Activated CD4-positive, alpha-beta memory T cell treated with anti-CD3 and anti-CD28 coated beads, Interleukin-2, amount 10 ng/mL, durations not matched to agents 7 days and 5 days (primary cell): ENCODE results near the gene ZNF324. TPM values are rescaled to one million over a fixed set of nuclear protein-coding genes. Genes with fewer than 3 reads are reported as not detected.
A peak's percentile ranks its signal among the peaks of the same experiment; 100 is the strongest.

Experiments
- CTCF ChIA-PET: fragments of 350-600 bp; sonication (Branson Sonifier 250); formaldehyde crosslinking; loops from one replicate; lab custom pipeline; 2021; ENCODE audit warnings: antibody characterized with exemption, inconsistent platforms; lab: Charles Lee
- POLR2A ChIA-PET: fragments of 350-600 bp; sonication (Branson Sonifier 250); formaldehyde crosslinking; loops from one replicate; lab custom pipeline; 2021; ENCODE audit warnings: antibody characterized with exemption; lab: Charles Lee
- DNase-seq: peaks from one replicate; pipeline ENCODE4 v3.0.0-alpha.2; 2020
- H3K27ac Mint-ChIP-seq: one replicate; pipeline ENCODE4 v1.8.0; 2021; ENCODE audit warnings: mild to moderate bottlenecking, mixed read lengths
- H3K27me3 Mint-ChIP-seq: one replicate; pipeline ENCODE4 v1.8.0; 2021; ENCODE audit warnings: mixed read lengths
- H3K36me3 Mint-ChIP-seq: one replicate; pipeline ENCODE4 v1.8.0; 2021; ENCODE audit warnings: low read depth, mixed read lengths
- H3K4me1 Mint-ChIP-seq: one replicate; pipeline ENCODE4 v1.8.0; 2021; ENCODE audit warnings: mixed read lengths
- H3K4me3 Mint-ChIP-seq: one replicate; pipeline ENCODE4 v1.8.0; 2021; ENCODE audit warnings: mild to moderate bottlenecking, mixed read lengths
- H3K9me3 Mint-ChIP-seq: one replicate; pipeline ENCODE4 v1.8.0; 2021; ENCODE audit warnings: mixed read lengths
- total RNA-seq, 2 experiments: library from RNA; stranded (reverse); gene quantifications; one replicate each; pipeline ENCODE4 v1.2.3, GENCODE V29; 2021

ZNF324 gene
- total RNA-seq, 2 experiments from 2014 or later, result 10.8 to 12.1 TPM

- Mint-ChIP-seq H3K27ac (peak overlapping the region; percentile 84), H3K9me3 (no peaks in the 10 kb centered on the region), H3K4me1 (peaks cover 40% of the 10 kb centered on the region), H3K27me3 (no peaks in the 10 kb centered on the region), H3K4me3 (peak overlapping the region; percentile 80), H3K36me3 (peaks cover 18% of the 10 kb centered on the region)
- ChIA-PET CTCF (interaction anchor here (1.0 to 2.1 kb wide), 18 partner anchors 10 to 134 kb away, joined by 3 to 33 read pairs (median 4); partner anchors contain the start of genes CHMP2A and UBE2M), POLR2A (interaction anchor here (0.8 to 2.5 kb wide), 12 partner anchors 12 to 330 kb away, joined by 3 to 13 read pairs (median 5); partner anchors contain the start of genes CHMP2A, TRIM28, UBE2M and ZNF274)
- no peak for DNase-seq
These were observed 46.4 kb downstream of the ZNF324 start for GRCh38 chr19:58513213-58513693.

DNA sequence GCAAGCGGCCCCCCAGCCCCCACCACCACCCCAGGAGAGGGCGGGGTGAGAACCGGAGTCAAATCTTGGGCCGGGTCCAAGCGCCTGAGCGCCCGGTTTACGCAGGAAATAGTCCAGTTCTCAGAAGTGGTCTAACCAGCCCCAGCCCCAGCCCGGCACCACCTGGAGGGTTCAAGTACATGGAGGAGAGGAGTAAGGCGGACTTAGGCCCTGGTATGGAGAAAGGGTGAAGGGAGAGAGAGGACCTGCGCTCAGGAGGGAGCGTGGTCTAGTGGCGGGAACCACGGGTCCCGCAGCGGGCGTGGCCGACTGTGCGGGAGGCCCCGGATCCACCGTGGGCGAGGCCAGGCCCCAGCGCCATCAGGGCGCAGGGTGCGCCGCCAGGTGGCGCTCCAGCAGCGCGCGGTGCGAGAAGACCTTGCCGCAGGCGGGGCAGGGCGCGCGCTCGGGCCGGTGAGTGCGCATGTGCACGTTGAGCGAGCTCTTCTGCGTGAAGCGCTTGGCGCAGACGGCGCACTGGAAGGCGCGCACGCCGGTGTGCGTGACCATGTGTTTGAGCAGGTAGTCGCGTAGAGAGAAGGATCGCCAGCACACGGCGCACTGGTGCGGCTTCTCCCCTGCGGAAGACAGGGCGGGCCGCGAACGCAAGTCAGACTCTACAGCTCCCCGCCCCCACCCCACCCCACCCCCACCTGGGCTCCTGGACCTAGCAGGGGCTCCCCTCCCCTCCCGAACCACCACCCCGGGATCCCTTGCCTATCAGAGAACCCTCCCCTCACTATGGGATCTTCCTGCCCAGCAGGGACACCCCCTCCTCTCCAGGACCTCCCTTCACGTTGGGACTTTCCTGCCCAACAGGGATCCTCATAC lies 47.0 kb downstream of the ZNF324 start:
- POLR2A ChIA-PET, result interaction anchor here (0.8 to 2.5 kb wide), 12 partner anchors 13 to 330 kb away, joined by 3 to 13 read pairs (median 5); partner anchors contain the start of genes CHMP2A, TRIM28, UBE2M and ZNF274
- peaks cover 23% of the 10 kb centered on the region for H3K36me3 Mint-ChIP-seq

DNA sequence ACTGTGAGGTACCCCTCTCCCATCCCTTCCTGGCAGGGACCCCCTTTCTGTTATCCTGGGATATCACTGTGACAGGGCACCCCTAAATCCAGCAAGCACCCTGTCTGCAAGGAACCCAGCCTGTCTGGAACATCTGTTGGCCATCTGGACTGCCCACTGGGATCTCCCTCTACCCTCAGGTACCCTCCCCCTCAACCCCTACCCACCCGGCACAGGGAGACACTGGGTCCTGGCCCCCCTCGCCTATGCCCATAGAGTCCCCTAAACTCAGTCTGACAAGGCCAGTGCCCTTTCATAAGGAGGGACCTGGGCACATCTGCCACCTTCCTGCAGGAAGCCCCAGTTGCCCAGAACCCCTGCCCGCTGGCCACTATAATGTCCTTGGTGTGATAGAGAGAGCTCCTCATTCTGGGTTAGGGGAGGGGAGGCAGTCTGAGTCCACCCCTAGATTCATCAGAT lies 47.7 kb downstream of the ZNF324 start:
- H3K27ac Mint-ChIP-seq, result peak overlapping the region; percentile 76
- POLR2A ChIA-PET, result interaction anchor here (1.0 to 2.5 kb wide), 10 partner anchors 15 to 331 kb away, joined by 3 to 13 read pairs (median 6); partner anchors contain the start of genes CHMP2A, TRIM28, UBE2M and ZNF274
- peaks cover 30% of the 10 kb centered on the region for H3K36me3 Mint-ChIP-seq
- H3K4me3 Mint-ChIP-seq, result peak overlapping the region; percentile 80
- no peaks in the 10 kb centered on the region for H3K27me3 Mint-ChIP-seq
- DNase-seq, result no peak
- H3K4me1 Mint-ChIP-seq, result peaks cover 48% of the 10 kb centered on the region
- CTCF ChIA-PET, result interaction anchor here (0.6 to 2.1 kb wide), 34 partner anchors 7 to 1049 kb away, joined by 3 to 33 read pairs (median 3); partner anchors contain the start of genes CHMP2A, TRIM28, UBE2M and ZNF132
- H3K9me3 Mint-ChIP-seq, result no peaks in the 10 kb centered on the region

More for the DNA sequence above, 47.0 kb downstream of the ZNF324 start:
- no peaks in the 10 kb centered on the region for H3K27me3 Mint-ChIP-seq
- CTCF ChIA-PET, result interaction anchor here (0.6 to 2.1 kb wide), 35 partner anchors 8 to 1049 kb away, joined by 3 to 33 read pairs (median 3); partner anchors contain the start of genes CHMP2A, TRIM28, UBE2M and ZNF132
- peak overlapping the region; percentile 84 for H3K27ac Mint-ChIP-seq
- H3K9me3 Mint-ChIP-seq, result no peaks in the 10 kb centered on the region
- DNase-seq, result peak; percentile 97
- peak overlapping the region; percentile 80 for H3K4me3 Mint-ChIP-seq
- peaks cover 46% of the 10 kb centered on the region for H3K4me1 Mint-ChIP-seq

GRCh38 chr19:58515259-58515658 lies 48.4 kb downstream of the ZNF324 start:
- Mint-ChIP-seq H3K9me3 (no peaks in the 10 kb centered on the region), H3K27me3 (no peaks in the 10 kb centered on the region), H3K27ac (peak overlapping the region; percentile 59), H3K36me3 (peaks cover 31% of the 10 kb centered on the region), H3K4me1 (peaks cover 53% of the 10 kb centered on the region), H3K4me3 (peak overlapping the region; percentile 28)
- POLR2A ChIA-PET, result interaction anchor here (1.2 to 2.5 kb wide), 3 partner anchors 16 to 60 kb away, joined by 3 to 13 read pairs (median 7); partner anchors contain the start of gene CHMP2A
- CTCF ChIA-PET, result no interaction called here
- no peak for DNase-seq

GRCh38 chr19:58516246-58516836 lies 49.5 kb downstream of the ZNF324 start:
- POLR2A ChIA-PET, result no interaction called here
- no peak for DNase-seq
- Mint-ChIP-seq H3K9me3 (no peaks in the 10 kb centered on the region), H3K4me3 (no peak overlapping the region), H3K36me3 (peaks cover 31% of the 10 kb centered on the region), H3K27ac (peak overlapping the region; percentile 59), H3K27me3 (no peaks in the 10 kb centered on the region), H3K4me1 (peaks cover 57% of the 10 kb centered on the region)
- CTCF ChIA-PET, result interaction anchor here (1.2 kb wide), 1 partner anchor 65 kb away, joined by 3 read pairs; no protein-coding TSS in a partner anchor

- ChIA-PET POLR2A (interaction anchor here (3.3 to 4.2 kb wide), 5 partner anchors 28 to 63 kb away, joined by 19 to 57 read pairs (median 43); partner anchors contain the start of genes CHMP2A, TRIM28 and UBE2M), CTCF (interaction anchor here (1.2 kb wide), 2 partner anchors 63 to 64 kb away, joined by 3 read pairs; no protein-coding TSS in a partner anchor)
- Mint-ChIP-seq H3K4me1 (peaks cover 60% of the 10 kb centered on the region), H3K36me3 (peaks cover 31% of the 10 kb centered on the region), H3K4me3 (peak overlapping the region; percentile 21), H3K27me3 (no peaks in the 10 kb centered on the region), H3K9me3 (no peaks in the 10 kb centered on the region), H3K27ac (peak overlapping the region; percentile 26)
- no peak for DNase-seq
These were observed 50.3 kb downstream of the ZNF324 start for GRCh38 chr19:58516964-58517833.

DNA sequence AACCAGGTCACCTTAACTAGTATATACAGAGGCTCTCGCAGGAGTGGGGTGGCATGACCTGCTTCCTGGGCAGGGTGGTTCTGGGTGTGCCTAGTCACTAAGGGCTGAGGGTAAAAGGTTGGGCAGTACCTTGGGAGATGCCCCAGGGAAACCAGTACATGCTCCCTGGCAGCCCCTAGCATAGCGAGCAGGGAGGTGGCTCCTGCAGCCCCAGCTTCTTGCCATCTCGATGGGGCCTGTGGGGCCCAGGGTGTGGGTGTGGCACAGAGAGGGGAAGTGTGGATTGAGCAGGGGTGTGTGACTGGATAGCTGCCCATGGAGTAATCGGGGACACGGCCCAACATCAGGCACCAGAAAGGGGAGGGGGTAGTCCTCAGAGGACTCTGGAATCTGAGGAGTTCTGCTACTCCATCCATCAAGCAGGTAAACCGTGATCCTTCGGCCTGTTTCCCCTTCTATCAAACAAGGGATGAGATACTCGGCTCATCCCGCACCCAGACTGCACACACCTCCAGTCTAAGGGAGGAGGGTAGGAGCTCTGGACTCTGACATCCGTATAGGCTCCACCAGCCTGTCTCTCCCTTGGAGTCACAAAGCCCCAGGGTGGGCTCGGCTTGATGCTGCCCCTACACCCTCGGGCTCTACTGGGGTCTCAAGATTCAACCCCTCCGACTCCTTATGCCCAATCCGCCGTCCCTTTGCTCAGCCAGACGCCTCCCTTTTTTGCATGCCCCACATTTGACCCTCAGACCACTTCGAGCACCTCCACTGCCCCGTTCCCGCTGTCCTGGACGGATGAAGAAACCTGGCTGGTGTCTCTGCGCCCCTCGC lies 51.6 kb downstream of the ZNF324 start:
- no peaks in the 10 kb centered on the region for H3K27me3 Mint-ChIP-seq
- H3K4me3 Mint-ChIP-seq, result peak overlapping the region; percentile 94
- H3K36me3 Mint-ChIP-seq, result peaks cover 31% of the 10 kb centered on the region
- H3K27ac Mint-ChIP-seq, result peak overlapping the region; percentile 99
- ChIA-PET CTCF (interaction anchor here (0.6 to 3.0 kb wide), 21 partner anchors 14 to 336 kb away, joined by 3 to 49 read pairs (median 6); partner anchors contain the start of genes CHMP2A, UBE2M and ZNF274), POLR2A (interaction anchor here (0.9 to 4.2 kb wide), 19 partner anchors 10 to 365 kb away, joined by 3 to 57 read pairs (median 5); partner anchors contain the start of genes CHMP2A, MZF1, RPS5 and TRIM28)
- no peak for DNase-seq
- no peaks in the 10 kb centered on the region for H3K9me3 Mint-ChIP-seq
- peaks cover 57% of the 10 kb centered on the region for H3K4me1 Mint-ChIP-seq

DNA sequence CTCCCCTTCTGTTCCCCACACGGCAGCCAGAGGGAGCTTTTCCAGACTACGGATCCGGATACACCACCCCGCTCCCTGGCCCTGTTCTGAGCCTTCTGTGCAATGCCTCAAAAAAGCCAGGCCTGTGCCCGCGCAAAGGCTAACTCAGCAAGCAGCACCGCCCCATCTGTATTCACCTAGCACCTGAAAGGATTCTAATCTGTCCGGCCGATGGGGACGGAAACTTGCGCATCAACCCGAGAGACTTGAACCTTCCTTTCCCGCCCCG lies 52.1 kb downstream of the ZNF324 start:
- H3K4me3 Mint-ChIP-seq, result peak overlapping the region; percentile 94
- POLR2A ChIA-PET, result interaction anchor here (0.9 to 4.2 kb wide), 20 partner anchors 9 to 365 kb away, joined by 3 to 57 read pairs (median 4); partner anchors contain the start of genes CHMP2A, MZF1, RPS5 and TRIM28
- peaks cover 31% of the 10 kb centered on the region for H3K36me3 Mint-ChIP-seq
- no peaks in the 10 kb centered on the region for H3K27me3 Mint-ChIP-seq
- peak overlapping the region; percentile 99 for H3K27ac Mint-ChIP-seq
- DNase-seq, result peak; percentile 60
- CTCF ChIA-PET, result interaction anchor here (0.7 to 3.0 kb wide), 19 partner anchors 14 to 336 kb away, joined by 3 to 49 read pairs (median 6); partner anchors contain the start of genes CHMP2A, UBE2M and ZNF274
- no peaks in the 10 kb centered on the region for H3K9me3 Mint-ChIP-seq
- H3K4me1 Mint-ChIP-seq, result peaks cover 51% of the 10 kb centered on the region

DNA sequence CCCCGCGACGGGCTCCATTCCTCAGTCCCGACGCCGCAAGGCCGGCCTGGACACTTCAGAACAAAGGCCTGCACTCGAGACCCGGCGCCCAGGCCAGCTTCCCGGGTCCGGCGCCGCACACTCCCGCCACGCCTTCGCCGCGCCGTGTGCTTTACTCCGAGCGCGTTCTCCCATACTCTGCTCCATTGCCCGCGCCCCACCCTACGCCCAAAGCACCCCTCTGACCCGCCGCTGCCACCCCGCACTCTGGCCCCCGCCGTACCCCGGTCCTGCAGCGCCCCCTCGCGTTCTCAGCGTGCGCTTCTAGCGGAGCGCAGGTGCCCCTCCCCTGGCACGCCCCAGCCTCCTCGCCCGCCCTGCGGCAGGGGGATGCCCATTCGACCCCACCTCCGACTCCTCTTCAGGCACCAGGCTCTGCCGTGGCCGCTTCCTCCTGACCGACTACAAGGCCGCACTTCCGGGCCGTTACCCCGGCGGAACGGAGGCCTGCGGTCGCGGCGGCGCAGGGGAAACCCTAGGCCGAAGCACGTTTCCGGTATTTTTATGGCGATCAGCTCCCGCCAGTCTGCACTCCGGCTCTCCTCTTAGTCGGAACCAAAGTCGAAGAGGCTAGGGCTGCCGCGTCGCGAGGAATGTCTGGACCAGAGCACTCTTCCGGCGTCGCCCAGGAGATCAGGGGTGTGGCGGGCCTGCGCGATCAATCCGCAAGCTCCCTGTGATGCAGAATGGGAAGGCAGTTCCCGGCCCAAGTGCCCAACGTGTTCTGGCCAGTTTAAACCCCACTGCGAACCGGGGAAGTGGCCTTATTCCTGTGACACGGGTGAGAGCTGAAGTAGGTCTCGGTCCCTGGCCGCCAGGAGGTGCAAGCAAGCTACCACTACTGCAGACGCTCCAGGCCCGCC lies 52.7 kb downstream of the ZNF324 start, which contains the start of gene ZBTB45:
Gene ZBTB45, minus strand, starts transcription at position 456 of the 902 bp plus-strand sequence. CDS start 2,137 bp downstream, outside the sequence.
- Mint-ChIP-seq H3K36me3 (peaks cover 31% of the 10 kb centered on the region), H3K4me3 (peak within 1 kb of the TSS; percentile 94), H3K9me3 (no peaks in the 10 kb centered on the region), H3K27me3 (no peaks in the 10 kb centered on the region), H3K27ac (peak within 1 kb of the TSS; percentile 99), H3K4me1 (peaks cover 46% of the 10 kb centered on the region)
- CTCF ChIA-PET, result interaction anchor here (0.6 to 3.0 kb wide), 46 partner anchors 9 to 517 kb away, joined by 3 to 49 read pairs (median 4); partner anchors contain the start of genes CHMP2A, TRIM28, UBE2M and ZNF132
- POLR2A ChIA-PET, result interaction anchor here (0.7 to 4.2 kb wide), 35 partner anchors 9 to 838 kb away, joined by 3 to 57 read pairs (median 4); partner anchors contain the start of genes CHMP2A, ERVK3-1, MZF1 and RPS5
- DNase-seq, result peak; percentile 92
